B cell (primary cell): ENCODE data around the gene PPP1R3C.

Experiments
- CTCF ChIP-seq: fragments of 200-600 bp; IDR thresholded peaks from one replicate; pipeline ENCODE4 v1.8.0; 2022; ENCODE audit warnings: antibody characterized with exemption, mild to moderate bottlenecking
- EZH2 ChIP-seq: IDR thresholded peaks from 2 replicates; pipeline ENCODE4 v1.6.1; 2012; ENCODE audit warnings: borderline replicate concordance, low read depth, mild to moderate bottlenecking, moderate library complexity, low read length; ENCODE audit not compliant: insufficient read depth, poor library complexity, severe bottlenecking

GRCh38 chr10:91610919-91611318, 22.0 kb downstream of the PPP1R3C start:
- TF ChIP-seq CTCF (no peak), EZH2 (no peak)
